ENCODE results near the gene GZMH. TPM values are rescaled to one million over a fixed set of nuclear protein-coding genes. Genes with fewer than 3 reads are reported as not detected.
"Not testable (repeated sequence)": the region's sequence is repeated elsewhere in the genome, so short reads cannot be mapped to it uniquely, and the experiment has no call there.

The GZMH gene
- total RNA-seq, 1 donor: not detected

DNA sequence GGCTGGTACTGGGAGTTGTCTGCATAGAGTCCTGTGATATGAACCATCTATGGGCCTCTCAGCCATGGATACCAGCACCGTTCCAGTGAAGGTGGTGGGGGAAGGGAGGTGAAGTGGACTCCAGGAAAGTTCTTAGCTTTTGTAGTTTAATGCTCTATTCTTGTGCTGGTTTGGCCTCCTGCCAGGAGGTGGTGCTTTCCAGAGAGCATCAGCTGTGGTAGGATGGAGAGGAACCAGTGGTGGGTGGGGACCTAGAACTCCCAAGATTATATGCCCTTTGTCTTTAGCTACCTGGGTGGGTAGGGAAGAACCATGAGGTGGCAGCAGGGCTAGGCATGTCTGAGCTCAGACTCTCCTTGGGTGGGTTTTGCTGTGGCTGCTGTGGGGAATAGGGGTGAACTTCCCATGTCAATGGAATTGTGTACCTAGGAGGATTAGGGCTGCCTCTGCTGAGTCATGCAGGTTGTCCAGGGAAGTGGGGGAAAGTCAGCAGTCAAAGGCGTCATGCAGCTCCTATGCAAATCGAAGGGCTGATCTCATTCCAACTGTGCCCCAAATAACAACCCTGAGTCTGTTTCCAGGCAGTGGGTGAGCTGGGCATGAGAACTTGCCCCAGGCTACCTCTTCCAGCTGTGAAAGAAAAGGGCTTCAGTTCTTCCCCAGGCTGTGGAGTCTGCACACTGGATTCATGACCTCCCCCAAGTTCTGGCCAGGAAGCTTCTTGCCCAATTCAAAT is 14.2 kb downstream of the GZMH start:
- Histone ChIP-seq H3K36me3 (ENCODE audit: insufficient read depth, low read length) (no peaks in the 10 kb centered on the region), H3K4me2 (ENCODE audit: insufficient read depth, low read length) (no peak overlapping the region), H3K79me2 (ENCODE audit: insufficient read depth, low read length) (no peaks in the 10 kb centered on the region), H3K4me3 (ENCODE audit: insufficient read depth, low read length) (no peak overlapping the region), H4K20me1 (ENCODE audit: insufficient read depth, low read length) (no peaks in the 10 kb centered on the region), H3K9me3 (ENCODE audit: low read depth, low read length) (no peaks in the 10 kb centered on the region), H3K27me3 (ENCODE audit: insufficient read depth, low read length) (no peaks in the 10 kb centered on the region), H2AFZ (ENCODE audit: low read length) (no peak overlapping the region), H3K4me1 (ENCODE audit: insufficient read depth, low read length) (no peaks in the 10 kb centered on the region), H3K27ac (ENCODE audit: low read depth, low read length) (no peak overlapping the region)
- TF ChIP-seq, protein P1, sequence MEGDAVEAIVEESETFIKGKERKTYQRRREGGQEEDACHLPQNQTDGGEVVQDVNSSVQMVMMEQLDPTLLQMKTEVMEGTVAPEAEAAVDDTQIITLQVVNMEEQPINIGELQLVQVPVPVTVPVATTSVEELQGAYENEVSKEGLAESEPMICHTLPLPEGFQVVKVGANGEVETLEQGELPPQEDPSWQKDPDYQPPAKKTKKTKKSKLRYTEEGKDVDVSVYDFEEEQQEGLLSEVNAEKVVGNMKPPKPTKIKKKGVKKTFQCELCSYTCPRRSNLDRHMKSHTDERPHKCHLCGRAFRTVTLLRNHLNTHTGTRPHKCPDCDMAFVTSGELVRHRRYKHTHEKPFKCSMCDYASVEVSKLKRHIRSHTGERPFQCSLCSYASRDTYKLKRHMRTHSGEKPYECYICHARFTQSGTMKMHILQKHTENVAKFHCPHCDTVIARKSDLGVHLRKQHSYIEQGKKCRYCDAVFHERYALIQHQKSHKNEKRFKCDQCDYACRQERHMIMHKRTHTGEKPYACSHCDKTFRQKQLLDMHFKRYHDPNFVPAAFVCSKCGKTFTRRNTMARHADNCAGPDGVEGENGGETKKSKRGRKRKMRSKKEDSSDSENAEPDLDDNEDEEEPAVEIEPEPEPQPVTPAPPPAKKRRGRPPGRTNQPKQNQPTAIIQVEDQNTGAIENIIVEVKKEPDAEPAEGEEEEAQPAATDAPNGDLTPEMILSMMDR (IDR thresholded peaks at IDR 0.05; ENCODE audit: extremely low read depth, low read depth, low read length): no peak
- DNase-seq (ENCODE audit: insufficient read length, low spot score, missing footprints): no peak

DNA sequence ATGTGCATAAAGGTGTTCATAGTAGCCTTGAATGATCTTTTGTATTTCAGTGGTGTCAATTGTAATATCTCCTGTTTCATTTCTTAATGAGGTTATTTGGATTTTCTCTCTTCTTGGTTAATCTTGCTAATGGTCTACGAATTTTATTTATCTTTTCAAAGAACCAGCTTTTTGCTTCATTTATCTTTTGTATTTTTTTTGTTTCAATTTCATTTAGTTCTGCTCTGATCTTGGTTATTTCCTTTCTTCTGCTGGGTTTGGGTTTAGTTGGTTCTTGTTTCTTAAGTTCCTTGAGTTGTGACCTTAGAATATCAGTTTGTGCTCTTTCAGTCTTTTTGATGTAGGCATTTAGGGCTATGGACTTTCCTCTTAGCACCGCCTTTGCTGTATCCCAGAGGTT is 18.5 kb downstream of the GZMH start:
- H3K9me3 ChIP-seq (ENCODE audit: low read depth, low read length); H3K36me3 ChIP-seq (ENCODE audit: insufficient read depth, low read length); H4K20me1 ChIP-seq (ENCODE audit: insufficient read depth, low read length); H3K4me2 ChIP-seq (ENCODE audit: insufficient read depth, low read length); H3K27ac ChIP-seq (ENCODE audit: low read depth, low read length); DNase-seq (ENCODE audit: insufficient read length, low spot score, missing footprints); H3K4me1 ChIP-seq (ENCODE audit: insufficient read depth, low read length); H3K79me2 ChIP-seq (ENCODE audit: insufficient read depth, low read length); H2AFZ ChIP-seq (ENCODE audit: low read length); H3K4me3 ChIP-seq (ENCODE audit: insufficient read depth, low read length); H3K27me3 ChIP-seq (ENCODE audit: insufficient read depth, low read length): not testable (repeated sequence)

- not testable (repeated sequence) for H3K9me3 ChIP-seq (ENCODE audit: low read depth, low read length); H3K4me2 ChIP-seq (ENCODE audit: insufficient read depth, low read length); H3K79me2 ChIP-seq (ENCODE audit: insufficient read depth, low read length); H2AFZ ChIP-seq (ENCODE audit: low read length); H3K4me1 ChIP-seq (ENCODE audit: insufficient read depth, low read length); H4K20me1 ChIP-seq (ENCODE audit: insufficient read depth, low read length); H3K27ac ChIP-seq (ENCODE audit: low read depth, low read length); H3K27me3 ChIP-seq (ENCODE audit: insufficient read depth, low read length); H3K4me3 ChIP-seq (ENCODE audit: insufficient read depth, low read length); H3K36me3 ChIP-seq (ENCODE audit: insufficient read depth, low read length); DNase-seq (ENCODE audit: insufficient read length, low spot score, missing footprints)
These were observed 25.1 kb downstream of the GZMH start for GRCh38 chr14:24584402-24584801.

- Histone ChIP-seq H3K4me3 (ENCODE audit: insufficient read depth, low read length) (no peak overlapping the region), H3K4me1 (ENCODE audit: insufficient read depth, low read length) (no peaks in the 10 kb centered on the region), H4K20me1 (ENCODE audit: insufficient read depth, low read length) (no peaks in the 10 kb centered on the region), H3K79me2 (ENCODE audit: insufficient read depth, low read length) (no peaks in the 10 kb centered on the region), H3K27ac (ENCODE audit: low read depth, low read length) (no peak overlapping the region), H3K9me3 (ENCODE audit: low read depth, low read length) (no peaks in the 10 kb centered on the region), H3K27me3 (ENCODE audit: insufficient read depth, low read length) (no peaks in the 10 kb centered on the region), H2AFZ (ENCODE audit: low read length) (no peak overlapping the region), H3K36me3 (ENCODE audit: insufficient read depth, low read length) (no peaks in the 10 kb centered on the region), H3K4me2 (ENCODE audit: insufficient read depth, low read length) (no peak overlapping the region)
- DNase-seq (ENCODE audit: insufficient read length, low spot score, missing footprints): no peak
- TF ChIP-seq, protein P1 (IDR thresholded peaks at IDR 0.05; ENCODE audit: extremely low read depth, low read depth, low read length): no peak
These were observed 30.9 kb downstream of the GZMH start for GRCh38 chr14:24578558-24578957.

- DNase-seq (ENCODE audit: insufficient read length, low spot score, missing footprints): no peak
- no peak overlapping the region for H3K4me2 ChIP-seq (ENCODE audit: insufficient read depth, low read length)
- TF ChIP-seq, protein P1 (IDR thresholded peaks at IDR 0.05; ENCODE audit: extremely low read depth, low read depth, low read length): no peak
- H3K27me3 ChIP-seq (ENCODE audit: insufficient read depth, low read length): no peaks in the 10 kb centered on the region
- no peak overlapping the region for H2AFZ ChIP-seq (ENCODE audit: low read length)
- H3K36me3 ChIP-seq (ENCODE audit: insufficient read depth, low read length): no peaks in the 10 kb centered on the region
- no peaks in the 10 kb centered on the region for H3K4me1 ChIP-seq (ENCODE audit: insufficient read depth, low read length)
- no peaks in the 10 kb centered on the region for H3K9me3 ChIP-seq (ENCODE audit: low read depth, low read length)
- H3K79me2 ChIP-seq (ENCODE audit: insufficient read depth, low read length): no peaks in the 10 kb centered on the region
- no peak overlapping the region for H3K4me3 ChIP-seq (ENCODE audit: insufficient read depth, low read length)
- no peaks in the 10 kb centered on the region for H4K20me1 ChIP-seq (ENCODE audit: insufficient read depth, low read length)
- H3K27ac ChIP-seq (ENCODE audit: low read depth, low read length): no peak overlapping the region
These were observed 32.7 kb downstream of the GZMH start for GRCh38 chr14:24576771-24577170.
